Measurements from ENCODE around the gene SIGLEC12.
"Not testable (repeated sequence)": the region's sequence is repeated elsewhere in the genome, so short reads cannot be mapped to it uniquely, and the experiment has no call there.

Gene SIGLEC12

DNA sequence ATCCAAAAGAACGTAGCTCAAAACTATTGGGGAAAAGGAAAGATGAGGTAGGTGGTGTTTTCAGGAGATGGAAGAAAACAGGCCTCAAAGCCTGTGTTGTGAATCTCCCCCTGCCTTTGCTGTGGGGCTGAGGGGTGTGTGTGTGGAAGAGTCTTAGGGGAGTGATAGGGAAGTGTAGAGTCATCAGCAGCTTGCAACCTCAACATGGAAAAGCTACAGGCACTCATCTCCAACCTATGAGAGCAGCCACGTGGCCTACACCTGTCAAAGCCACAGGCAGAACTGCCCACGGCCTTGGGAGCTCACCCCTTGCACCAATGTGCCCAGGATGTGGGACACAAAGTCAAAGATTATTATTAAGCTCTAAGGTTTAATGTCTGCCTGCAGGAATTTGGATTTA lies 4.3 kb upstream of the SIGLEC12 start:
- CTCF ChIA-PET: interaction anchor here (1.3 kb wide), 1 partner anchor 84 kb away, joined by 5 read pairs; no protein-coding TSS in a partner anchor
- TF ChIP-seq, protein P1, sequence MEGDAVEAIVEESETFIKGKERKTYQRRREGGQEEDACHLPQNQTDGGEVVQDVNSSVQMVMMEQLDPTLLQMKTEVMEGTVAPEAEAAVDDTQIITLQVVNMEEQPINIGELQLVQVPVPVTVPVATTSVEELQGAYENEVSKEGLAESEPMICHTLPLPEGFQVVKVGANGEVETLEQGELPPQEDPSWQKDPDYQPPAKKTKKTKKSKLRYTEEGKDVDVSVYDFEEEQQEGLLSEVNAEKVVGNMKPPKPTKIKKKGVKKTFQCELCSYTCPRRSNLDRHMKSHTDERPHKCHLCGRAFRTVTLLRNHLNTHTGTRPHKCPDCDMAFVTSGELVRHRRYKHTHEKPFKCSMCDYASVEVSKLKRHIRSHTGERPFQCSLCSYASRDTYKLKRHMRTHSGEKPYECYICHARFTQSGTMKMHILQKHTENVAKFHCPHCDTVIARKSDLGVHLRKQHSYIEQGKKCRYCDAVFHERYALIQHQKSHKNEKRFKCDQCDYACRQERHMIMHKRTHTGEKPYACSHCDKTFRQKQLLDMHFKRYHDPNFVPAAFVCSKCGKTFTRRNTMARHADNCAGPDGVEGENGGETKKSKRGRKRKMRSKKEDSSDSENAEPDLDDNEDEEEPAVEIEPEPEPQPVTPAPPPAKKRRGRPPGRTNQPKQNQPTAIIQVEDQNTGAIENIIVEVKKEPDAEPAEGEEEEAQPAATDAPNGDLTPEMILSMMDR (conservative IDR thresholded peaks at IDR 0.05; ENCODE audit: low read depth): no peak
- no peak overlapping the region for H3K27ac ChIP-seq
- POLR2A ChIA-PET (ENCODE audit: low non-redundant PET): no interaction called here
- no peak for DNase-seq (ENCODE audit: low spot score)

DNA sequence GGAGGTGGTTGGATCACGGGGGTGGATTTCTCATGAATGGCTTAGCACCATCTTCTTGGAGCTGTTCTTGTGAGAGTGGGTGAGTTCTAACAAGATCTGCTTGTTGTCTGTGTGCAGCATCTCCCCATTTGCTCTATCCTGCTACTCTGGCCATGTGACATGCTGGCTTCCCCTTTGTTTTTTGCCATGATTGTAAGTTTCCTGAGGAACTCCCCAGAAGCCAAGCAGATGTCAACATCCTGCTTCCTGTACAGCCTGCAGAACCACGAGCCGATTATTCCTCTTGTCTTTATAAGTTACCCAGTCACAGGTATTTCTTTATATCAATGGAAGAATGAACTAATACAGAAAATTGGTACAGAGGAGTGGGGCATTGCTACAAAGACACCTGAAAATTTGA lies 2.3 kb upstream of the SIGLEC12 start:
- TF ChIP-seq, protein P1 (conservative IDR thresholded peaks at IDR 0.05; ENCODE audit: low read depth): no peak
- no peak for DNase-seq (ENCODE audit: low spot score)
- CTCF ChIA-PET: interaction anchor here (0.8 kb wide), 1 partner anchor 11 kb away, joined by 6 read pairs; no protein-coding TSS in a partner anchor
- POLR2A ChIA-PET (ENCODE audit: low non-redundant PET): no interaction called here
- no peak overlapping the region for H3K27ac ChIP-seq

DNA sequence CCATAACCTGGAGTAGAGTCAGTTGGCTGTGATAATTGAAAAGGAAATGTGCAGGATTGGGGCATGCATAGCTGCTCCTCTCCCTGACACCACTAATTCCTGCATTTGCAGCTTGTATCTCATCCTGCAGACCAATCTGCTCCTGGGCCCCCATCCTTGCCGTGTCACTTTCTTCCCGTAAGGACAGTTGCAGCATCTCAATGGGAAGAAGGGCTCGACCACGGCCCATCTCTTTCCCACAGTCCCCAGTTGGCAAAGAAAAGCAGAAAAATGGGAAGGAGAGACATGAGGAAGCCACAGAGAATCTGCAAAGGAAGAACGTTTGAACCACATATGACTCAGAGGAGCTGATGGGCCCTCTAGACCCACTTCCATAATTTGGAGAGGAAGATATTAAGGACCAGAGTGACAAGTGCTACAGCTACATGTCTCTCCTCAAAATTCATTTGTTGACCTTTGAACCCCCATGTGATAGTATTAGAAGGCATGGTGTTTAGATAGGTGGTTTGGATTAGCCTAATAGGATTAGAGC lies 1.8 kb upstream of the SIGLEC12 start:
- ChIA-PET POLR2A (ENCODE audit: low non-redundant PET) (no interaction called here), CTCF (no interaction called here)
- TF ChIP-seq, protein P1 (conservative IDR thresholded peaks at IDR 0.05; ENCODE audit: low read depth): no peak
- DNase-seq (ENCODE audit: low spot score): no peak
- H3K27ac ChIP-seq: no peak overlapping the region

DNA sequence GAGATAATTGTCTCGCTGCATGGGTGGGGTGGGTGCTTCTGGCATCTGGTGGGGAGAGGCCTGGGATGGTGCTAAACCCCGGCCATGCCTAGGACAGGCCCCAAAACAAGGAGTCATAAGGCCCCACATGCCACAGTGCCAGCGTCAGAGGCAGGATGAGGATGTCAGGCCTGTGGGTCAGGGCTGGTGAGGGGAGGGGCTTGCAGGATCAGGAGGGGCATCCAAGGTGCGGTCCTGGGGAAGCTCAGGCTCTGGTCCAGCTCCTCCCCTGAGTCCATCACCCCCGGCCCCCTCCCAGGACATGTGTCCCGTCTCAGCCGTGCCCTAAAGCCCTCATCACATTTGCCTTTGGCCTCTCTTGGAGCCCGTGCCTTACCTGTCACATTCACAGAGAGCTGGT lies 669 bp downstream of the SIGLEC12 start:
- CTCF ChIA-PET; DNase-seq (ENCODE audit: low spot score); H3K27ac ChIP-seq; POLR2A ChIA-PET (ENCODE audit: low non-redundant PET): not testable (repeated sequence)

DNA sequence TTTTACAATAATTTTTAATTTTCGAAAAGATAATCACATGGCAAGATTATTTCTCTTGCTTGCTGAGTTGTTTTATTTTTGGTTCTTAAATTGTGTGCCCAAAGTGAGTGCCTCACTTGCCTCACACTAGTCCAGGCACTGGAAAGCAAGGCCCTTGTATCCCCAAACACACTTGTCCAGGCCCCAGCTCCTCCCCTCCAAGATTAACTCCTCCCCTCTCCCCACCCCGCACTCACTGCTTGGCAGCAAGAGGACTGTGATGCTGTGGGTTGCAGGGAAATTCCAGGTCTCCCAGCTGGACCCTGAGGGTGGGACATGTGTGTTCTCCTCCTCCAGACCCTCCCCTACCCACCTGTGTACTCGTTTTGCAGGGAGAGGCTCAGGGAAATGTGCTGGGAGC lies 3.9 kb downstream of the SIGLEC12 start:
- ChIA-PET CTCF (interaction anchor here (0.6 to 0.7 kb wide), 2 partner anchors 18 to 25 kb away, joined by 3 to 5 read pairs; no protein-coding TSS in a partner anchor), POLR2A (ENCODE audit: low non-redundant PET) (no interaction called here)
- TF ChIP-seq, protein P1 (conservative IDR thresholded peaks at IDR 0.05; ENCODE audit: low read depth): no peak
- H3K27ac ChIP-seq: no peak overlapping the region
- no peak for DNase-seq (ENCODE audit: low spot score)

DNA sequence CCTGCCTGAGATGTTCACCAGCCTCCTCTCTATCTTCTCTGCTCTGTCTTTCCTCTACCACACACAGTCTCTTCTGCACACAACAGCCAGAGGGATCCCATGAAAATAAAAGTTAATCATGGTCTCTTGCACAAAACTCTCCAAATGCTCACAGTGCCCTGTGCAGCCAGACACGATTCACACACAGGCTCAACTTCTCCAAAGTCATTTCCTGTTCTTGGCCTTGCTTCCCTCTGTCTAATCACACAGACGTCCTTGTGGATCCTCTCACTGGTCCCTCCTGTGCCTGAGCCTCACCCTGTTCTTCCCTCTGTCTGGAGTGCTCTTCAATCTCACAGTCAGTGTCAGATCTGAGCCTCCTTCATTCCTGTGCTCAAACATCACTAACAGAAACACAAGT lies 7.8 kb downstream of the SIGLEC12 start:
- TF ChIP-seq, protein P1 (conservative IDR thresholded peaks at IDR 0.05; ENCODE audit: low read depth): no peak
- H3K27ac ChIP-seq: no peak overlapping the region
- no peak for DNase-seq (ENCODE audit: low spot score)
- CTCF ChIA-PET: no interaction called here
- POLR2A ChIA-PET (ENCODE audit: low non-redundant PET): no interaction called here

DNA sequence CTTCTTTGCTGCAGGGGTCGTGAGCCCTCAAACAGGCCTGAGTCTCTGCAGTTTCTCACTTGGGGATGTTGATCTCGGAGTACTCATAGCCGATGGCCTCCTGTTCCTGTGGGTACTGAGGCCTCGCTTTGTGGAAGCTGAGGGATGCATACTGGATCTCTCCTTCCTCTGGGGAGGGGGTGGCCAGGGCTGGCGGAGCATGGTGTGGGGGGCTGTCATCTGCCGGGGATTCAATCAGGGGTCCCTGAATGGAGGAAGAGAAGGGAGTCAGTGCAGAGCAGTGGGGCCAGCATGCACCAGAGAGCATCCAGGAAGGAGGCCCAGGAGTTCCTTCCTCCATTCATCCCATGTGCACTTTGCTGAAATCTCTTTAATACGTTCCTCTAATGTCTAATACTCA lies 10.0 kb downstream of the SIGLEC12 start:
- DNase-seq (ENCODE audit: low spot score): no peak
- ChIA-PET CTCF (interaction anchor here (0.6 kb wide), 1 partner anchor 93 kb away, joined by 3 read pairs; no protein-coding TSS in a partner anchor), POLR2A (ENCODE audit: low non-redundant PET) (no interaction called here)
- no peak overlapping the region for H3K27ac ChIP-seq
- TF ChIP-seq, protein P1 (conservative IDR thresholded peaks at IDR 0.05; ENCODE audit: low read depth): no peak
